Small intestine (tissue), 16 donors: ENCODE results near the gene PLAAT1. TPM values are rescaled to one million over a fixed set of nuclear protein-coding genes. Genes with fewer than 3 reads are reported as not detected.
A peak's percentile ranks its signal among the peaks of the same experiment; 100 is the strongest.

Experiments used
- DNase-seq, 2 donors: peaks; one replicate each; pipeline versions ENCODE4 v3.0.0 to v3.0.0-alpha.2; 2013
- FAIRE-seq: peaks from 2 replicates; lab custom pipeline; 2012; peaks lifted over from hg19 to GRCh38; lab: Jason Lieb, UNC
- H3K27ac ChIP-seq, 3 donors: one replicate each; pipeline ENCODE4 v1.5.1; 2013; ENCODE audit warnings: low read length in 2 of 3, mild to moderate bottlenecking in 2 of 3, control low read depth in 1 of 3, inconsistent platforms in 1 of 3, low read depth in 1 of 3, moderate library complexity in 1 of 3
- H3K27me3 ChIP-seq, 3 donors: one replicate each; pipeline ENCODE4 v1.6.1; 2013; ENCODE audit warnings: low read length in 3 of 3, inconsistent platforms in 1 of 3; ENCODE audit not compliant: control insufficient read depth in 3 of 3, insufficient read depth in 3 of 3
- H3K36me3 ChIP-seq, 3 donors: one replicate each; pipeline ENCODE4 v1.6.1; 2013; ENCODE audit warnings: low read length in 3 of 3, inconsistent platforms in 1 of 3, low read depth in 1 of 3, mild to moderate bottlenecking in 1 of 3, moderate library complexity in 1 of 3; ENCODE audit not compliant: control insufficient read depth in 3 of 3, insufficient read depth in 2 of 3
- H3K4me1 ChIP-seq, 3 donors: one replicate each; pipeline ENCODE4 v1.6.1; 2013; ENCODE audit warnings: low read length in 2 of 3, inconsistent platforms in 1 of 3, low read depth in 1 of 3, mild to moderate bottlenecking in 1 of 3, moderate library complexity in 1 of 3; ENCODE audit not compliant: control insufficient read depth in 3 of 3, insufficient read depth in 2 of 3
- H3K4me3 ChIP-seq, 3 donors: one replicate each; pipeline ENCODE4 v1.5.1; 2013; ENCODE audit warnings: low read length in 3 of 3, control low read depth in 1 of 3, inconsistent platforms in 1 of 3, low read depth in 1 of 3, mild to moderate bottlenecking in 1 of 3, moderate library complexity in 1 of 3
- H3K9me3 ChIP-seq, 2 donors: one replicate each; pipeline ENCODE4 v1.6.1; 2013; ENCODE audit warnings: low read depth in 1 of 2, low read length in 1 of 2; ENCODE audit not compliant: control insufficient read depth in 2 of 2, insufficient read depth in 1 of 2
- WGBS, 3 donors: extraction: QIAGEN DNeasy Blood & Tissue Kit; methylation state at CpG; one replicate each; pipeline ENCODE4 v1.1.7; 2013; 5-methylcytosine and 5-hydroxymethylcytosine counted together
- long read RNA-seq, 10 donors: transcript quantifications; one replicate each; lab custom pipeline, GENCODE V29; 2026
- polyA plus RNA-seq, 4 donors: library from polyadenylated mRNA; stranded (reverse) in 3 of 4; unstranded in 1 of 4; fragments of 200-250 nt in 3 of 4; fragments of 120-200 nt in 1 of 4; gene quantifications; one replicate each; pipeline versions ENCODE4 v1.2.1 to v1.2.3, GENCODE V29; 2013
- donor health status: healthy with polysubstance abuse.
- donor health status: control.
- donor health status: control.
- donor health status: Bipolar disorder and iron deficiency.
- donor health status: healthy.

The PLAAT1 gene
- under 1 TPM in 3 of 4 donors, not detected in 1; 0.06 to 0.81 (median 0.12) TPM for polyA plus RNA-seq
- long read RNA-seq, donor 1 = 0 reads
- long read RNA-seq, donor 2 = 0 reads
- long read RNA-seq, donor 3 = 0 reads
- long read RNA-seq, donor 4 = 0 reads
- long read RNA-seq, donor 5 = 0 reads
- long read RNA-seq, donor 6 = 0 reads
- long read RNA-seq, donor 7 = 0 reads
- long read RNA-seq, donor 8 = 0 reads
- long read RNA-seq, donor 9 = 0 reads
- long read RNA-seq, donor 10 = 0 reads

GRCh38 chr3:193240850-193241706 lies at the start of gene PLAAT1:
Gene PLAAT1 (plus strand): TSS chr3:193241222. CDS start chr3:193255651, 14,429 bp downstream.
- peak within 1 kb of the TSS in 2 of 3 donors; percentile 46 to 47 for H3K4me3 ChIP-seq
- H3K4me1 ChIP-seq = peaks cover 0 to 2% (median 0%) of the 10 kb centered on the region in 3 donors
- H3K27ac ChIP-seq = no peak within 1 kb of the TSS
- DNase-seq = peak; percentile 49 to 73
- peaks cover 0 to 2% of the 10 kb centered on the region in 2 donors for H3K9me3 ChIP-seq
- peaks cover 0 to 21% (median 3%) of the 10 kb centered on the region in 3 donors for H3K27me3 ChIP-seq
- no peaks in the 10 kb centered on the region for H3K36me3 ChIP-seq
- WGBS, 3 donors = 2 to 4% (median 2%) methylated on average over 59 to 93 of the region's 93 CpGs
- no peak for FAIRE-seq

GRCh38 chr3:193194371-193194770 lies 46.7 kb upstream of the PLAAT1 start:
- DNase-seq = no peak
- no peaks in the 10 kb centered on the region for H3K27me3 ChIP-seq
- 37 to 44% (median 39%) methylated on average over 3 of the region's 3 CpGs for WGBS, 3 donors
- H3K4me1 ChIP-seq = no peaks in the 10 kb centered on the region
- no peaks in the 10 kb centered on the region for H3K9me3 ChIP-seq
- H3K36me3 ChIP-seq = no peaks in the 10 kb centered on the region
- H3K27ac ChIP-seq = no peak overlapping the region
- no peak overlapping the region for H3K4me3 ChIP-seq
- no peak for FAIRE-seq

- Histone ChIP-seq H3K36me3 (no peaks in the 10 kb centered on the region), H3K27ac (no peak overlapping the region), H3K4me3 (no peak overlapping the region), H3K27me3 (no peaks in the 10 kb centered on the region), H3K9me3 (no peaks in the 10 kb centered on the region), H3K4me1 (no peaks in the 10 kb centered on the region)
- FAIRE-seq (no peak), DNase-seq (no peak)
- 80 to 85% (median 85%) methylated on average over 2 of the region's 2 CpGs for WGBS, 3 donors
Observed at GRCh38 chr3:193196746-193197145, 44.3 kb upstream of the PLAAT1 start.

- Histone ChIP-seq H3K27ac (no peak overlapping the region), H3K4me3 (no peak overlapping the region), H3K36me3 (no peaks in the 10 kb centered on the region), H3K9me3 (no peaks in the 10 kb centered on the region), H3K27me3 (no peaks in the 10 kb centered on the region), H3K4me1 (no peaks in the 10 kb centered on the region)
- DNase-seq = peak; percentile 5 to 39
- no peak for FAIRE-seq
- 24 to 35% (median 24%) methylated on average over 5 of the region's 5 CpGs for WGBS, 3 donors
Observed at GRCh38 chr3:193207290-193208273, 33.4 kb upstream of the PLAAT1 start.

- no peak for FAIRE-seq
Observed at GRCh38 chr3:193210618-193211017, 30.4 kb upstream of the PLAAT1 start.

GRCh38 chr3:193211173-193211572 lies 29.8 kb upstream of the PLAAT1 start:
- Histone ChIP-seq H3K36me3 (no peaks in the 10 kb centered on the region), H3K4me3 (no peak overlapping the region), H3K27ac (no peak overlapping the region), H3K4me1 (no peaks in the 10 kb centered on the region), H3K9me3 (no peaks in the 10 kb centered on the region), H3K27me3 (peaks cover 0 to 4% (median 0%) of the 10 kb centered on the region in 3 donors)
- WGBS, 3 donors = 75 to 86% (median 80%) methylated on average over 2 of the region's 2 CpGs
- no peak for FAIRE-seq
- DNase-seq = no peak

More at GRCh38 chr3:193210618-193211017, 30.4 kb upstream of the PLAAT1 start:
- Histone ChIP-seq H3K4me3 (no peak overlapping the region), H3K27ac (no peak overlapping the region), H3K9me3 (no peaks in the 10 kb centered on the region), H3K4me1 (no peaks in the 10 kb centered on the region), H3K36me3 (no peaks in the 10 kb centered on the region), H3K27me3 (peaks cover 0 to 4% (median 0%) of the 10 kb centered on the region in 3 donors)
- 68 to 84% (median 75%) methylated on average over 1 of the region's 1 CpG for WGBS, 3 donors
- no peak for DNase-seq

GRCh38 chr3:193211984-193212383 lies 29.0 kb upstream of the PLAAT1 start:
- H3K9me3 ChIP-seq = no peaks in the 10 kb centered on the region
- FAIRE-seq (no peak), DNase-seq (no peak)
- peaks cover 0 to 4% (median 0%) of the 10 kb centered on the region in 3 donors for H3K27me3 ChIP-seq
- H3K36me3 ChIP-seq = no peaks in the 10 kb centered on the region
- H3K4me1 ChIP-seq = no peaks in the 10 kb centered on the region
- no peak overlapping the region for H3K27ac ChIP-seq
- WGBS, 3 donors = 25 to 46% (median 38%) methylated on average over 1 of the region's 1 CpG
- no peak overlapping the region for H3K4me3 ChIP-seq

GRCh38 chr3:193212844-193213243 lies 28.2 kb upstream of the PLAAT1 start:
- WGBS, 3 donors = 42 to 48% (median 48%) methylated on average over 1 of the region's 1 CpG
- DNase-seq = no peak
- no peak overlapping the region for H3K27ac ChIP-seq
- no peaks in the 10 kb centered on the region for H3K9me3 ChIP-seq
- no peaks in the 10 kb centered on the region for H3K4me1 ChIP-seq
- H3K27me3 ChIP-seq = peaks cover 0 to 4% (median 0%) of the 10 kb centered on the region in 3 donors
- FAIRE-seq = no peak
- no peak overlapping the region for H3K4me3 ChIP-seq
- H3K36me3 ChIP-seq = no peaks in the 10 kb centered on the region
